ENCODE data around the gene L1TD1. TPM values are rescaled to one million over a fixed set of nuclear protein-coding genes. Genes with fewer than 3 reads are reported as not detected.
"Not testable (repeated sequence)": the region's sequence is repeated elsewhere in the genome, so short reads cannot be mapped to it uniquely, and the experiment has no call there.

The L1TD1 gene
- total RNA-seq, 2 experiments from 2014 or later = not detected

DNA sequence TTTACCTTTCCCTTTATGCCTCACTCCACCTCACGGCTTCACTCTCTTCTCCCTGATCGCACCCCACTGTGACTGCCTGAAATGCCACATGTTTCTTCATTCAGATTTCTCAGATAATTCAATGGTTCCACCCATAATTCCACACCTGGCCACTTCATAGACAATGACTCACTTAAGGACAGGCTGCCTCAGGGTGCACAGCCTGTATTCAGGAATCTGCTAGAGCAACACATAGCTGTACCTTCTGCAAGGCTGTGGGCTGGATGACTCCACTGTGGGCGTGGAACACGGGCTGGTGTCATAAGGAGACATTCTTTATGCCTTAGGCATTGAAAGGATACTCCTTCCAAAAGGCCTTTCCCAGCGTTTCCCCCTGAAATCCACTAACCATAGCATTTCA, 36.1 kb downstream of the L1TD1 start:
- CTCF ChIA-PET = no interaction called here

DNA sequence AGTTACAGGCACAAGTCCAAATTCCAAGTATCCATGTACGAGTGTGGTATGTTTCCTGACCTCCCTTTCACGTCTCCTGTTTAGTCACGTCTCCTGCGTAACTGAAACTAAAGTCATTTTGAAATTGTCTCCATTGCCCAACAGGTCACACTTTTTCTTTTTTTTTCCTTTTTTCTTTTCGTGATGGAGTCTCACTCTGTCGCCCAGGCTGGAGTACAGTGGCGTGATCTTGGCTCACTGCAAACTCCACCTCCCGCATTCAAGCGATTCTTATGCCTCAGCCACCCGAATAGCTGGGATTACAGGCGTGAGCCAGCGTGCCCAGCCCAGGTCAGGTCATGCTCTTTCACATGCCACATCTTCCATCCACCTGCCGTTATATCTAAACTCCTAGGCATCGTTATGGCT, 38.2 kb downstream of the L1TD1 start:
- CTCF ChIA-PET = no interaction called here
- POLR2A ChIA-PET = no interaction called here

More for the DNA sequence above, 36.1 kb downstream of the L1TD1 start:
- POLR2A ChIA-PET = no interaction called here

DNA sequence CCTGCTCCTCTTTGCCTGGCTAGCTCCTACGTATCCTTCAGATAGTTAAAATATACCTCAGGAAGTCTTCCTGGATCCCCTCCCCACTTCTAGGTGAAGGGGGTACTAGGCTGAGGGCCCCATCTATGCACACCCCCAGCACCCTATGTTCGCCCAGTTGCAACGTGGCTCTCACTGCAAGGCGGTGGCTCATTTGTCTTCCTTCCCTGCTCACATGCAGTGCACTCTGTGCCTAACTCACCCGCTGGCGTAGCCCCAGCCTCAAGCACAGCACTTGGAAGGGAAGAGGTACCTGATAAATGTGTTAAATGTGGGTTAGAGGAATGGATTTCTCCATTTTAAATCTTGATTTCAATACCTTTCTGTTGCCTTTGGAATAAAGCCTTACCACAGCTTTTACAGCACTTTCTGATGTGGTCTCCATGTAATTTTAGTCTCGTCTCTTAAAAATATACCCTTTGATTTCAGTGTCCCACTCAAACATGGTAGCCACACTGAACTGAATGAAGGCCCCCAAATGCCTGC, 39.3 kb downstream of the L1TD1 start:
- POLR2A ChIA-PET = no interaction called here

DNA sequence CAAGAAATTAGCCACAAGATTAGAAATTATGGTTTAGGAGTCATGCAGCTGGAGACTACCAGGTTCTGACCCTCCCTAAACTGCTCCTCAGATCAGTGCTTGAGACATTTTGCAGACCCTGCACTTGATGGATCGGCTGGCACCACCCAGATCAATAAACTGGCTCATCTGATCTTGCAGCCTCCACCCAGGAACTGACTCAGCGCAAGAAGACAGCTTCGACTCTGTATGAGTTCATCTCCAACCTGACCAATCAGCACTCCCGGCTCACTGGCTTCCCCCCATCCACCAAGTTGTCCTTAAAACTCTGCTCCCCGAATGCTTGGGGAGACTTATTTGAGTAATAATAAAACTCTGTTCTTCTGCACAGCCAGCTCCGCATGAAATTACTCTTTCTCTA, 40.0 kb downstream of the L1TD1 start:
- POLR2A ChIA-PET = no interaction called here
- CTCF ChIA-PET = no interaction called here

More for the DNA sequence above, 39.3 kb downstream of the L1TD1 start:
- CTCF ChIA-PET = interaction anchor here (0.6 kb wide), 1 partner anchor 74 kb away, joined by 3 read pairs; no protein-coding TSS in a partner anchor

DNA sequence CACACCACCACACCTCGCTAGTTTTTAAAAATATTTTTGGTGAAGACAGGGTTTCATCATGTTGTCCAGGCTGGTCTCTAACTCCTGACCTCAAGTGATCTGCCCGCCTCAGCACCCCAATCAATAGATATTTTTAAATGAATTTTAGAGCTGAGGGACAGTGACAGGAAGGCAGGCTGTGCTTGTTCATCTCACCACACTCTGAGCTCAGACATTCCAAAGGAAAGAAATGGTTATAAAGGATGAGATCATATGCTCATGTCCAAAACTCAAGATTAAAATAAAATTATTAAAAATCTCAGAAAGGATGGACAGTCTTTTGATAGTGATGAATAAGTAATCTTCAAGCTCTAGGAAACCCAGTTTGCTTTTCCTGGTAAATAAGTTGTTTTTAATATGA, 40.9 kb downstream of the L1TD1 start:
- CTCF ChIA-PET = interaction anchor here (1.1 kb wide), 1 partner anchor 10 kb away, joined by 3 read pairs; no protein-coding TSS in a partner anchor
- POLR2A ChIA-PET = no interaction called here

DNA sequence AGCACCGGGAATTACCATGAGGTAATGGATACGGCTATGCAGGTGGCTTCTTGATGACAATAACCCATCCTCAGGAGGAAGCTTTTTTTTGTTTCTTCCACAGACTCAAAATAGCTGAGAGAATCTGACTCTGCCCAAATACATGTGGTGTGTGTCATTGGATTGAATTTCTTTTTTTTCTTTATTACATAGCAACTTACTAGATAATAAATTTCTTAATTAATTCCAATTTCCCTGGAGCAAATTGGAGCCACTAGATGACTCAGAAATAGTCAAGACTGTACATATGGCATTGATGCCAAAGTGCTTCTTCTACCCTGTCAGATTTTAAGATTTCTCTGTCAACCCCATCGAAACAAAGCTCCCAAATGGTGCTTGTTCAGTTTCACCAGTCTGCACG, 42.7 kb downstream of the L1TD1 start:
- POLR2A ChIA-PET = no interaction called here
- CTCF ChIA-PET = interaction anchor here (1.0 kb wide), 1 partner anchor 62 kb away, joined by 6 read pairs; no protein-coding TSS in a partner anchor

DNA sequence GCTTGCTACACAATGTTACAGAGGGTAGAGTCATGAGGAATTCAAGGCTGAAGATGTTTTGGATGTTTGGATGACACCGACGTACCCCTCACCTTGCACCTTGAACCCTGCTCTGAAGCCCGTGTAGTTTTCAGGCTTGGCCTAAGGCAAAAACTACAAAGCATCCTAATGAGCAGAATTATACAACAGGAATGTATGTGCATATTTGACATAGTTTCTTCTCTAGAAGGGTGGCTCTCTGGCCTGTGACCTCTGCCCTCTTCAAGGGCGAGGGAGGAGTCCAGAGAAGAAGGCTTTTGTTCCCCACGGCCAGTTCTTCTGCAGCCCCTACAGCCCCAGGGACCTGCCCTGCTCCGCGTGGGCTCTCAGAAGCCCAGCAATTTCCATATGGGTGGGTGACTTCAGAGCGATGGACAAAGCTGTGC, 43.3 kb downstream of the L1TD1 start:
- ChIA-PET CTCF (no interaction called here), POLR2A (no interaction called here)

DNA sequence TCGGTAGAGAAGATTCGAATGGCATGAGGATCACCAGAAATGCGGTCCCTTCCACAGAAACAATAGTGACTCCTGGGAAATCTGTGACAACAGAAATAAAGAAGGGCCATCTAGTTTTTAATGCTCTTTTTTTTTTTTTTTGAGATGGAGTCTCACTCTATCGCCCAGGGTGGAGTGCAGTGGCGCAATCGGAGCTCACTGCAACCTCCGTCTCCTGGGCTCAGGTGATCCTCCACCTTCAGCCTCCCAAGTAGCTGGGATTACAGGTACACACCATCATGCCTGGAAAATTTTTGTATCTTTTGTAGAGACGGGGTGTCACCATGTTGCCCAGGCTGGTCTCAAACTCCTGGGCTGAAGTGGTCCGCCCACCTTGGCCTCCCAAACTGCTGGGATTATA, 43.9 kb downstream of the L1TD1 start:
- ChIA-PET POLR2A (no interaction called here), CTCF (no interaction called here)

DNA sequence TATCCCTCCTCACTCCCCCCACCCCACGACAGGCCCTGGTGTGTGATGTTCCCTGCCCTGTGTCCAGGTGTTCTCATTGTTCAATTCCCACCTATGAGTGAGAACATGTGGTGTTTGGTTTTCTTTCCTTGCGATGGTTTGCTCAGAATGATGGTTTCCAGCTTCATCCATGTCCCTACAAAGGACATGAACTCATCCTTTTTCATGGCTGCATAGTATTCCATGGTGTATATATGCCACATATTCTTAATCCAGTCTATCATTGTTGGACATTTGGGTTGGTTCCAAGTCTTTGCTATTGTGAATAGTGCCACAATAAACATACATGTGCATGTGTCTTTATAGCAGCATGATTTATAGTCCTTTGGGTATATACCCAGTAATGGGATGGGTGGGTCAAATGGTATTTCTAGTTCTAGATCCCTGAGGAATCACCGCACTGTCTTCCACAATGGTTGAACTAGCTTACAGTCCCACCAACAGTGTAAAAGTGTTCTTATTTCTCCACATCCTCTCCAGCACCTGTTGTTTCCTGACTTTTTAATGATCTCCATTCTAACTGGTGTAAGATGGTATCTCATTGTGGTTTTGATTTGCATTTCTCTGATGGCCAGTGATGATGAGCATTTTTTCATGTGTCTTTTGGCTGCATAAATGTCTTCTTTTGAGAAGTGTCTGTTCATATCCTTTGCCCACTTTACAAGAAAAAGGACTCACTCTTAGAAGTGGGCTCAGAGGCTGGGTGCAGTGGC, 45.2 kb downstream of the L1TD1 start:
- POLR2A ChIA-PET, CTCF ChIA-PET: not testable (repeated sequence)

DNA sequence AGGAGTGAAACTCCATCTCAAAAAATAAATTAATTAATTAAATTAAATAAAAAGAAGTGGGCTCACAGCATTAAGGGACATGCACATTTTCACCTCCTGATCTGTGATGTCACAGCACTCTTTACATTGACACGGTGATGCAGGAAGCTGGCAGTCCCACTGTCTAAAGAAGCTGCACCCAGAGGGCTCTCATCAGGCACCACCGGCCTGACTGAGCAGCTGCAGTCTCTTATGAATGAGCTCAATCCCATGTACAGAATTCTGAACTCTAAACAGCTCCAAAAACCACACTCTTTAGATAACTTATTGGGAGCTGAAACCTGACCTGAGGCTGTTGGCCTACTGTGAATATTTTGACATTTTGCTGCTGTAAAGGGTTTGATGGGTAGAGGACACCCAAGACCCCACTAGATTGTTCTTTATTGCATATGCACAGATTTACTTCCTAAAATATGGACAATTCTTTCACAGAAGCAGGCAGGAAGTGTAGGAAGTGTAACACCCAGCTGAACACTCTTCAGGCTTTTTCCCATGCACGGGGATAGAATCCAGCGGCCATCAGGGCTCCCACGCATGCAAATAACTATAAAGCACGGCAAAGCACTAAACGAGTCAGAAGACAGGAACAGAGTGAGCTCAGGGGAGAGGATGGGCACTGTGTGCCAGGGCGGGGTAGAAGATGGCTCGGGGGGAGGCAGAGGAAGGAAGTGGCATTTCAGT, 46.2 kb downstream of the L1TD1 start:
- ChIA-PET CTCF (no interaction called here), POLR2A (no interaction called here)

DNA sequence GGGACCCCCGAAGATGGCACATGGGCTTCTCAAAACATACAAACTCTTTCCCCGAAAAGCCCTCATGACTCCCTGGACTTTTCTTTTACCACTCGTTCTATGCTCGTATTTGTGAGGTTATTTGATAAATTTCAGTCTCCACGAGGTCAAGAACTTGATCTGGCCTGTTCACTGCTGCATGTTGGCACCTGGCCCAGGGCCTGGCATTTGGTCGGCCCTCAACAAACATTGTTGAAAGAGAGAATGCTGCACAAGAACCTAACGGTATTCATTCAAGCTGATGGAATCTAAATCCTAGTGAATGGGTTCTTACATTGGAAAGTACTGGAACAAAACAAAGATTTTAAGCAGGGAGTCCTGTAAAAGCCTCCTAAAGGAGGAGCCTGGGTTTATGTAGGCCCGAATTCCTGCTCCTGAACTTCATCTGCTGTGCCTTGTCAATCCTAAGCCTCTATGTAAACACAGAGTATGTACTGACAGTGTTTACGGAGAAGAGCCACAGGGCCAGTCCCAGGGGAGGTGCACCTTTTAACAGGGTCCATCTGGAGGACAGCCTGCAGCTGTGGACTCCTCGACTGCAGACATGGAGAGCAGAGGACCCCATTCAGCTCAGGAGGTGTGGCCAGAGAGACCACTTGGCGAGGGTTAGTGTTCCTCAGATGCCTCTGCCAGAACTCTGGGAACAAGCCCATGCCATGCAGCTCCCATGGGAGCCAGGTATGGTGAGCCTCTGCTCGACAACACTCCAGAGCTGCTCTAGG, 46.9 kb downstream of the L1TD1 start:
- ChIA-PET POLR2A (no interaction called here), CTCF (no interaction called here)

DNA sequence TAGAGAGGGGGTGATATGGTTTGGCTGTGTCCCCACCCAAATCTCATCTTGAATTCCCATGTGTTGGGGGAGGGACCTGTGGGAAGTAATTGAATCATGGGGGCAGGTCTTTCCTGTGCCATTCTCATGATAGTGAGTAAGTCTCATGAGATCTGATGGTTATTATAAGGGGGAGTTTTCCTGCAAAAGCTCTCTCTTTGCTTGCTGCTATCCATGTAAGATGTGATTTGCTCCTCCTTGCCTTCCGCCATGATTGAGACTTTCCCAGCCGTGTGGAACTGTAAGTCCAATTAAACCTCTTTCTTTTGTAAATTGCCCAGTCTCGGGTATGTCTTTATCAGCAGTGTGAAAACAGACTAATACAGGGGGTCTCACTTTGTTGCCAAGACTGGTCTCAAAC, 49.7 kb downstream of the L1TD1 start:
- POLR2A ChIA-PET, CTCF ChIA-PET: not testable (repeated sequence)

DNA sequence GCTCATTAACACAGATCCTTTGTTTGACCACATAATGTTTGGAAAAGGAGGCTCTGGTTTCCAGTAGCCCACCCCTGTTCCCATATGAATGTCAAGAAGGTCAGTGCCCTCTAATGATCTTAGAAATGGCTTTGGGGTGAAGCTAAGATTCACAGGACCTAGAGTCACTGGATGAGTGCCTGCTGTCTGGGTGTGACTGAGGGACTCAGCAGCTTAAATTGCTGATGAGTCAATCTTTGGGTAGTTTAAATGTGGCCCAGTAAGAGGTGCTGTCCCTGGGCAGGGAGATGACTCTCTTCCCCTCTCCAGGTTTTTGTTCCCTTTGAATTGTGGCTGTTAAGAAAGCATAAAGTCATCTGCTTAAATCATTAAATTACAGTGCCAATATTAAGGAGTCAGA, 50.6 kb downstream of the L1TD1 start:
- CTCF ChIA-PET = no interaction called here

DNA sequence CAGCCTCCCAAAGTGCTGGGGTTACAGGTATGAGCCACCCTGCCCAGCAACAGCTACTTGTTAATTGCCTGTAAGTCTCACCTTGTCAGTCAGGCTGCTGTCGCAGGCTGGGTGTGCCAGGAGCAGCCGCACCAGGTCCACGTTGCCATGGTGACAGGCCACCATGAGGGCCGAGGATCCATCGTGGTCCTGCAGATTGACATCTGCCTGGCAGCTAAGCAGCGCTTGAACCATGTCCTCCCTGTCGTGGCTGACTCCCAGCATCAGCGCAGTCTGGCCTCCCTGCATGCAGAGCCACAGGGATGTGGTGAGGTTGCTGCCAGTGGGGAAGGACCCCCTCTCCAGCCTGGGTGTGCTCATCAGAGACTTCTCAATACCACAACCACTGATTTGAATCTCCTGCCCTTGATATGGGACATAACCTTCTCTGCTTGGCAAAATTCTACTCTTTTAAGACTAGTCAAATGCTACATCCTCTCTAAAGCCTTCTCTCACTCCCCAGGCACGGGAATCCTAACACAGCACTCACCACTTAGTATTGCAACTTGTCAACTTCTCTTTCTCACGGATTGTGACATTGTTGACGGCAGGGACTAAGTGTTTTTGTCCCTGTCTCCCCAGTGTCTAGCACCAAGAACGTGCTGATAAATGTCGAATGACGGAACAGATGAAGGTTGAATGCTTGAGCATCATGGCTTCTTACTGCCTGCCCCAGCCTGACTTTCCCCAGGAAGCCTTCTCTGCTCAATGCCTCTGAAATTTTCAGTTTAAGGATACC, 52.9 kb downstream of the L1TD1 start:
- POLR2A ChIA-PET = no interaction called here
- CTCF ChIA-PET = no interaction called here

More for the DNA sequence above, 50.6 kb downstream of the L1TD1 start:
- POLR2A ChIA-PET = no interaction called here

DNA sequence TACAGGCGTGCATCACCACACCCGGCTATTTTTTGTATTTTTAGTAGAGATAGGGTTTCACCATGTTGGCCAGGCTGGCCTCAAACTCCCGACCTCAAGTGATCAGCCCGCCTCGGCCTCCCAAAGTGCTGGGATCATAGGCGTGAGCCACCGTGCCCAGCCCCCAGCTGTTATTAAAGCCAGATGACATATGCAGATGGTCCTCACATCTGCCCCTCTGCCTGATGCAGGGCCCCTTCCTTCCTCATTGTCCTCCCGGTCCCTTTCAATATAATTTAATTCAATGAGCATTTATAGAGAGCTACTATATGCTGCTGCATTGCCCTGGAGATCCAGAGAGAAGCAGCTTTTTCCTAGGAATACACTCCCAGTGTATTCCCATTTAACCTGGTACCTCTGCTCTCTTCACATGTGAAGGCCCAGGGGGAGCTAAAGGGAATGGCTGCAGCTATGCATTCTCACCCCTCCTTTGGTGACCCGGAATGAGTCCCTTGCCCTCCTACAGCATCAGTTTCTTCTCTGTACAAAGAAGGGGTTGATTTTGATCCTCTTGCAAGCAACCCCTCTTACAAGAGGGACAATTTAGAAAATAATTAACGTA, 55.6 kb downstream of the L1TD1 start:
- POLR2A ChIA-PET = no interaction called here
- CTCF ChIA-PET = no interaction called here

DNA sequence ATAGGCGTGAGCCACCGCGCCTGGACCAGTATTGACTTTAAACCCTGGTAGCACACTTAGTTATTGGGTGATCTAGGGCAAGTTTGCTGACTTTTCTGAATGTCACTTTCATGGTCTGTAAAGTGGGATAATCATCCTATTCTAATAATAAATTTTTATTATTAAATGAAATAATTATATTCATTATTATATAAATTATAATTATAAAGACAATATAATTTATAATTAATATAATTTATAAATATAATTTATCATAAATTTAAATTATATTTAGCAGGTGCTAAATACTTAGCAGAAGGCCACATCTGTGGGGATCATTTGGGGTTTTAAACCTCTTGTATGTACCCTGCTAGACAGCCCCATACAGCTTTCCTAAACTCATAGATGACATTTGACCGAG, 64.9 kb downstream of the L1TD1 start:
- POLR2A ChIA-PET = no interaction called here
- CTCF ChIA-PET = no interaction called here

DNA sequence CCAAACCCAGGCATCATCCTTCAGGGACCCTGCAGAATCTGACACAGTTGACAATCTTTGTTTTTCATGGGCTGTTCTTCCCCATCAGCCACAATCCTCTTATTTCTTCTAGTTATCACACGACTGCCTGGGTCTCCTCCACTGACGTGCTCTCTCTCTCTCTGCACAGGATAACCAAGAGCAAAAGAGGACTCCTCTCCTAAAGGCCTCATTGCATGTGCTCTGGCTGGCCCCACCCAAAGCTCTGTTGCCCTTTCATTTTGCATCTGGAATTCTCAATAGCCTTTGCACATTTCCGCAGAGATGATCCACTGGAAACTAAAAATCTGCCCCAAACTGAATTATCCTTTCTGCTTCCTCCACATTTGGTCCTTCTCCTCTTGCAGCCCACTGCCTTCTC, 66.0 kb downstream of the L1TD1 start:
- ChIA-PET POLR2A (no interaction called here), CTCF (no interaction called here)
